Head of caudate nucleus (tissue), 42 donors: Measurements from ENCODE around the gene ZNRF3.
"Not testable (repeated sequence)": the region's sequence is repeated elsewhere in the genome, so short reads cannot be mapped to it uniquely, and the experiment has no call there.

Experiments
- DNase-seq, 42 donors: peaks; one replicate each; pipeline versions ENCODE4 v3.0.0 to v3.0.0-alpha.2; 2020 to 2021; ENCODE audit warnings: mixed read lengths in 7 of 42
- intact Hi-C: fragments of 100-400 bp; cut with DNase I; formaldehyde crosslinking; loops from one replicate; pipeline ENCODE4 v1.15.0; 2022

ZNRF3 gene

GRCh38 chr22:28942801-28943500 is 59.6 kb downstream of the ZNRF3 start:
- intact Hi-C loops = no loop called here
- DNase-seq = no peak

- intact Hi-C loops = no loop called here
- no peak for DNase-seq
Measured at GRCh38 chr22:28943501-28943879, 60.1 kb downstream of the ZNRF3 start.

- no peak for DNase-seq
- intact Hi-C loops = no loop called here
Measured at GRCh38 chr22:28947125-28947524, 63.8 kb downstream of the ZNRF3 start.

- intact Hi-C loops = no loop called here
- no peak for DNase-seq
Measured at GRCh38 chr22:28948424-28948823, 65.1 kb downstream of the ZNRF3 start.

GRCh38 chr22:28948860-28949551 is 65.6 kb downstream of the ZNRF3 start:
- DNase-seq, intact Hi-C loops: not testable (repeated sequence)

GRCh38 chr22:28949788-28950187 is 66.4 kb downstream of the ZNRF3 start:
- intact Hi-C loops = no loop called here
- DNase-seq = no peak

- intact Hi-C loops = no loop called here
- DNase-seq = no peak
Measured at GRCh38 chr22:28950617-28951411, 67.4 kb downstream of the ZNRF3 start.

GRCh38 chr22:28951530-28951929 is 68.2 kb downstream of the ZNRF3 start:
- intact Hi-C loops = no loop called here
- no peak for DNase-seq

GRCh38 chr22:28951969-28952521 is 68.7 kb downstream of the ZNRF3 start:
- DNase-seq = peak in 1 of 42 donors; percentile 12
- intact Hi-C loops = no loop called here

GRCh38 chr22:28952857-28953256 is 69.5 kb downstream of the ZNRF3 start:
- peak in 1 of 42 donors; percentile 46 for DNase-seq
- intact Hi-C loops = no loop called here

- intact Hi-C loops = no loop called here
- DNase-seq = no peak
Measured at GRCh38 chr22:28953403-28953802, 70.0 kb downstream of the ZNRF3 start.

GRCh38 chr22:28953976-28954880 is 70.9 kb downstream of the ZNRF3 start:
- intact Hi-C loops = no loop called here
- DNase-seq = no peak

GRCh38 chr22:28955817-28956216 is 72.4 kb downstream of the ZNRF3 start:
- intact Hi-C loops = no loop called here
- no peak for DNase-seq

- intact Hi-C loops = no loop called here
- DNase-seq = no peak
Measured at GRCh38 chr22:28956506-28956905, 73.1 kb downstream of the ZNRF3 start.

- intact Hi-C loops = no loop called here
- peak in 6 of 42 donors; percentile 9 to 64 (median 23) for DNase-seq
Measured at GRCh38 chr22:28958611-28959010, 75.2 kb downstream of the ZNRF3 start.

GRCh38 chr22:28962042-28962554 is 78.7 kb downstream of the ZNRF3 start:
- intact Hi-C loops = no loop called here
- no peak for DNase-seq

GRCh38 chr22:28963362-28963761 is 80.0 kb downstream of the ZNRF3 start:
- intact Hi-C loops = no loop called here

GRCh38 chr22:28967163-28967665 is 83.8 kb downstream of the ZNRF3 start:
- intact Hi-C loops = no loop called here
- no peak for DNase-seq

More at GRCh38 chr22:28963362-28963761, 80.0 kb downstream of the ZNRF3 start:
- no peak for DNase-seq
